CD14-positive monocyte (primary cell): ENCODE results near the gene PLAGL2. TPM values are rescaled to one million over a fixed set of nuclear protein-coding genes. Genes with fewer than 3 reads are reported as not detected.

Source experiments
- DNase-seq, 3 donors: peaks; one replicate each; pipeline ENCODE4 v3.0.0-alpha.2; 2011 to 2022
- H2AFZ ChIP-seq: 2 replicates; pipeline ENCODE4 v1.6.0; 2012; ENCODE audit warnings: mild to moderate bottlenecking, low read depth, low read length, inconsistent platforms; ENCODE audit not compliant: insufficient read depth, poor library complexity, severe bottlenecking
- H3K27ac ChIP-seq, 2 donors: 1 replicate in 1 of 2; 2 replicates in 1 of 2; pipeline ENCODE4 v1.5.1; 2012 to 2013; ENCODE audit warnings: low read length in 2 of 2, control low read depth in 1 of 2, inconsistent platforms in 1 of 2, low read depth in 1 of 2, mild to moderate bottlenecking in 1 of 2
- H3K27me3 ChIP-seq, 2 donors: one replicate each; pipeline versions ENCODE4 v1.6.0 to v1.6.1; 2011 to 2013; ENCODE audit warnings: low read length in 2 of 2; ENCODE audit not compliant: control insufficient read depth in 2 of 2, insufficient read depth in 2 of 2
- H3K36me3 ChIP-seq, 2 donors: replicated peaks in 1 of 2; 1 replicate in 1 of 2; 2 replicates in 1 of 2; pipeline versions ENCODE4 v1.5.1 to v1.6.1; 2012 to 2013; ENCODE audit warnings: low read length in 2 of 2, control low read depth in 1 of 2, inconsistent platforms in 1 of 2, mild to moderate bottlenecking in 1 of 2; ENCODE audit not compliant: insufficient read depth in 2 of 2, control insufficient read depth in 1 of 2
- H3K4me1 ChIP-seq, 2 donors: 1 replicate in 1 of 2; 2 replicates in 1 of 2; pipeline versions ENCODE4 v1.5.1 to v1.6.1; 2012 to 2013; ENCODE audit warnings: low read length in 2 of 2, control low read depth in 1 of 2, inconsistent platforms in 1 of 2, mild to moderate bottlenecking in 1 of 2, moderate library complexity in 1 of 2; ENCODE audit not compliant: insufficient read depth in 2 of 2, control insufficient read depth in 1 of 2
- H3K4me2 ChIP-seq: replicated peaks from 2 replicates; pipeline ENCODE3; 2012; ENCODE audit warnings: low read length, moderate library complexity, mild to moderate bottlenecking; ENCODE audit not compliant: poor library complexity, severe bottlenecking; ENCODE audit errors: extremely low read depth
- H3K4me3 ChIP-seq, 3 experiments: fragments of 200-600 bp in 1 of 3; sonication (generic) in 1 of 3; replicated peaks in 1 of 3; 1 replicate in 2 of 3; 2 replicates in 1 of 3; pipeline ENCODE4 v1.5.1; 2011 to 2013; ENCODE audit warnings: low read length in 3 of 3, mild to moderate bottlenecking in 3 of 3, control low read depth in 2 of 3, low read depth in 2 of 3, inconsistent platforms in 1 of 3, moderate library complexity in 1 of 3
- H3K79me2 ChIP-seq: 2 replicates; pipeline ENCODE4 v1.6.0; 2012; ENCODE audit warnings: mild to moderate bottlenecking, control low read depth, inconsistent platforms, low read length, moderate library complexity; ENCODE audit not compliant: insufficient read depth
- H3K9ac ChIP-seq: 2 replicates; pipeline ENCODE4 v1.6.0; 2017; ENCODE audit warnings: low read length, mild to moderate bottlenecking; ENCODE audit not compliant: insufficient read depth, poor library complexity, severe bottlenecking
- H3K9me3 ChIP-seq, 2 donors: replicated peaks in 1 of 2; 1 replicate in 1 of 2; 2 replicates in 1 of 2; pipeline versions ENCODE4 v1.5.1 to v1.6.1; 2012 to 2013; ENCODE audit warnings: low read length in 2 of 2, control low read depth in 1 of 2; ENCODE audit not compliant: control insufficient read depth in 1 of 2, insufficient read depth in 1 of 2
- H4K20me1 ChIP-seq: 2 replicates; pipeline ENCODE4 v1.6.0; 2012; ENCODE audit warnings: mild to moderate bottlenecking, low read length, control low read depth, moderate library complexity; ENCODE audit not compliant: insufficient read depth
- H3K27ac Mint-ChIP-seq, 7 donors: one replicate each; pipeline ENCODE4 v1.8.0; 2020; ENCODE audit warnings: mild to moderate bottlenecking in 7 of 7, mixed read lengths in 7 of 7, moderate library complexity in 6 of 7, inconsistent platforms in 2 of 7
- H3K27me3 Mint-ChIP-seq, 3 donors: one replicate each; pipeline ENCODE4 v1.8.0; 2021 to 2022; ENCODE audit warnings: low read depth in 3 of 3, mild to moderate bottlenecking in 3 of 3, mixed read lengths in 3 of 3, moderate library complexity in 3 of 3, inconsistent platforms in 1 of 3
- H3K36me3 Mint-ChIP-seq, 2 donors: one replicate each; pipeline ENCODE4 v1.8.0; 2020; ENCODE audit warnings: mixed read lengths in 2 of 2, inconsistent platforms in 1 of 2, mild to moderate bottlenecking in 1 of 2
- H3K4me1 Mint-ChIP-seq: one replicate; pipeline ENCODE4 v1.8.0; 2020; ENCODE audit warnings: mild to moderate bottlenecking, mixed read lengths
- H3K4me3 Mint-ChIP-seq, 2 donors: one replicate each; pipeline ENCODE4 v1.8.0; 2020; ENCODE audit warnings: mild to moderate bottlenecking in 2 of 2, mixed read lengths in 2 of 2, moderate library complexity in 1 of 2
- H3K9me3 Mint-ChIP-seq, 7 donors: one replicate each; pipeline ENCODE4 v1.8.0; 2020 to 2022; ENCODE audit warnings: mixed read lengths in 7 of 7, mild to moderate bottlenecking in 6 of 7, moderate library complexity in 6 of 7, inconsistent platforms in 2 of 7
- WGBS: methylation state at CpG from one replicate; pipeline ENCODE4 v1.1.5; 2013; ENCODE audit warnings: missing lambda C conversion rate; ENCODE audit not compliant: insufficient coverage; 5-methylcytosine and 5-hydroxymethylcytosine counted together
- intact Hi-C, 2 donors: fragments of 100-400 bp; cut with micrococcal nuclease; formaldehyde crosslinking; loops; one replicate each; pipeline versions ENCODE4 v1.15.0 to v1.15.1; 2023
- polyA plus RNA-seq, 3 donors: library from polyadenylated mRNA; depleted of rRNA in 1 of 3; unstranded in 2 of 3; stranded (reverse) in 1 of 3; fragments of 300-500 nt in 2 of 3; fragments of >200 nt in 1 of 3; fragmentation: Illumina TruSeq in 2 of 3; gene quantifications; 1 replicate in 2 of 3; 2 replicates in 1 of 3; pipeline ENCODE4 v1.2.3, GENCODE V29; 2012 to 2021
- TF ChIP-seq, protein P1 (sequence below): fragments of 200-600 bp; IDR thresholded peaks from one replicate; pipeline ENCODE4 v1.8.0; 2022; ENCODE audit warnings: antibody characterized with exemption, mild to moderate bottlenecking

Gene PLAGL2
- polyA plus RNA-seq, 3 donors, result 6.2 to 31.7 (median 14.7) TPM

- no peak overlapping the region for H2AFZ ChIP-seq
Observed at GRCh38 chr20:32251470-32251869, 43.9 kb upstream of the PLAGL2 start.

GRCh38 chr20:32249030-32249738 lies 41.6 kb upstream of the PLAGL2 start:
- Histone ChIP-seq H3K27ac (no peak overlapping the region), H3K4me2 (peak overlapping the region; percentile 31), H3K9ac (no peak overlapping the region), H3K9me3 (no peaks in the 10 kb centered on the region), H2AFZ (peak overlapping the region; percentile 13), H4K20me1 (no peaks in the 10 kb centered on the region), H3K36me3 (no peaks in the 10 kb centered on the region), H3K4me3 (peak overlapping the region in 1 of 3 experiments; percentile 10), H3K27me3 (no peaks in the 10 kb centered on the region), H3K4me1 (peaks cover 10 to 17% of the 10 kb centered on the region in 2 donors), H3K79me2 (no peaks in the 10 kb centered on the region)
- Mint-ChIP-seq H3K4me1 (peaks cover 16% of the 10 kb centered on the region), H3K27me3 (peaks cover 3 to 4% (median 4%) of the 10 kb centered on the region in 3 donors), H3K27ac (peak overlapping the region in 5 of 7 donors; percentile 23 to 70 (median 38)), H3K36me3 (peaks cover 0 to 2% of the 10 kb centered on the region in 2 donors), H3K9me3 (peaks cover 0 to 3% (median 0%) of the 10 kb centered on the region in 7 donors), H3K4me3 (peak overlapping the region; percentile 56 to 85)
- WGBS, result no CpG with 5 or more reads among the region's 9 CpGs
- intact Hi-C loops, result no loop called here
- TF ChIP-seq, protein P1, sequence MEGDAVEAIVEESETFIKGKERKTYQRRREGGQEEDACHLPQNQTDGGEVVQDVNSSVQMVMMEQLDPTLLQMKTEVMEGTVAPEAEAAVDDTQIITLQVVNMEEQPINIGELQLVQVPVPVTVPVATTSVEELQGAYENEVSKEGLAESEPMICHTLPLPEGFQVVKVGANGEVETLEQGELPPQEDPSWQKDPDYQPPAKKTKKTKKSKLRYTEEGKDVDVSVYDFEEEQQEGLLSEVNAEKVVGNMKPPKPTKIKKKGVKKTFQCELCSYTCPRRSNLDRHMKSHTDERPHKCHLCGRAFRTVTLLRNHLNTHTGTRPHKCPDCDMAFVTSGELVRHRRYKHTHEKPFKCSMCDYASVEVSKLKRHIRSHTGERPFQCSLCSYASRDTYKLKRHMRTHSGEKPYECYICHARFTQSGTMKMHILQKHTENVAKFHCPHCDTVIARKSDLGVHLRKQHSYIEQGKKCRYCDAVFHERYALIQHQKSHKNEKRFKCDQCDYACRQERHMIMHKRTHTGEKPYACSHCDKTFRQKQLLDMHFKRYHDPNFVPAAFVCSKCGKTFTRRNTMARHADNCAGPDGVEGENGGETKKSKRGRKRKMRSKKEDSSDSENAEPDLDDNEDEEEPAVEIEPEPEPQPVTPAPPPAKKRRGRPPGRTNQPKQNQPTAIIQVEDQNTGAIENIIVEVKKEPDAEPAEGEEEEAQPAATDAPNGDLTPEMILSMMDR, result no peak
- DNase-seq, result peak; percentile 55 to 66 (median 65)

More at GRCh38 chr20:32251470-32251869, 43.9 kb upstream of the PLAGL2 start:
- Histone ChIP-seq H4K20me1 (no peaks in the 10 kb centered on the region), H3K4me3 (no peak overlapping the region), H3K4me1 (peaks cover 10 to 28% of the 10 kb centered on the region in 2 donors), H3K79me2 (no peaks in the 10 kb centered on the region), H3K27ac (no peak overlapping the region), H3K27me3 (no peaks in the 10 kb centered on the region), H3K36me3 (no peaks in the 10 kb centered on the region), H3K9ac (no peak overlapping the region), H3K9me3 (no peaks in the 10 kb centered on the region), H3K4me2 (no peak overlapping the region)
- Mint-ChIP-seq H3K36me3 (peaks cover 0 to 2% of the 10 kb centered on the region in 2 donors), H3K27ac (peak overlapping the region in 1 of 7 donors; percentile 30), H3K4me3 (no peak overlapping the region), H3K4me1 (peaks cover 30% of the 10 kb centered on the region), H3K9me3 (peaks cover 0 to 3% (median 0%) of the 10 kb centered on the region in 7 donors), H3K27me3 (peaks cover 4 to 6% (median 4%) of the 10 kb centered on the region in 3 donors)
- TF ChIP-seq, protein P1, result no peak
- whole genome bisulfite sequencing, result 100% methylated on average over 2 of the region's 3 CpGs
- no peak for DNase-seq
- intact Hi-C loops, result no loop called here
